ENCODE results near the gene C2.
A peak's percentile ranks its signal among the peaks of the same experiment; 100 is the strongest.
"Not testable (repeated sequence)": the region's sequence is repeated elsewhere in the genome, so short reads cannot be mapped to it uniquely, and the experiment has no call there.

The C2 gene

DNA sequence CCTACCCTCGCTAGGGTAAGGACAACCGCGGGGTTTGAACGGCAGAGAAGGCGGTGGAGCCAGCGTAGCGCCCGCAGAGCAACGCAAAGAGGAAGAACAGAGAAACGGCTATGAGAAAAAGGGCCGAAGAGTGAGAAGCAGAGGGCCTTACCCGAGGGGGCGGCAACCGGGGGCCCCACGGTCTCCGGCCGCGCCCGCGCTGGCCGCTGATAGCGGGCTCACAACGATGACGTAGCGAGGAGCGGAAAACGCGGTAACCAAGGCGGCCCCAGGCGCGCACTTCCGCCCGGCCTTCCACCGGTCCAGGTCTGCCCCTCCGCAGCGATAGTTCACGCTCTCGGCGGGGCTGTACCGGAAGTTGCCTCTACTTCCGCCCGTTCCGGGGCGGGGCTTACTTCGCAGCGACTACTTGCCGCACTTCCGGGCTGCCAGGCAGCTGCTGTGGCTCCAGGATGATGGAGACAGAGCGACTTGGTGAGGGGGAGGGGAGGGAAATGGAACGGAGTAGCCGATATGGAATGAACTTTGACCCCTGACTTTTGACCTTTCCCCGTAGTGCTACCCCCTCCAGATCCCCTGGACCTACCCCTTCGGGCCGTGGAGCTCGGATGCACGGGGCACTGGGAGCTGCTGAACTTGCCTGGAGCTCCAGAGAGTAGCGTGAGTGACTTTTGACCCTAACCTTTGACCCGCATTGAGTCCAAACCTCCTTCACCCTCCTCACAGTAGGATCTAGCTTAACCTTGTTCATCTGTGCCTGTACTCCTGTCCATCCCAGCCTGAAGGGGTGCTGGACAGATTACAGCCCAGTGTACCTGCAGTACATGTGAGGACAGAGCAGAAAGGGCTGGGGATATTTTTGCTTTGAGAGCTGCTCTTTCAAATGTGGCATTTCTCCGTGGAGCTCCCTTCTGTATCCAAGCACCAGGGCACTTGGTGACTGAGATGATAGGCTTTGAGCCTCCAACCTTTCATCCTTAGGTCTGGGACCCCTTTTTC is 31.5 kb downstream of the C2 start, which contains the start of the genes NELFE and SKIC2:
TSS of gene NELFE (minus strand) at position 231 of the 999 bp plus-strand sequence. CDS start 525 bp downstream, outside the sequence.
TSS of gene SKIC2 (plus strand) at position 435 of the 999 bp plus-strand sequence. CDS start at position 453, 18 bp downstream.
- peak; percentile 87 for FAIRE-seq

DNA sequence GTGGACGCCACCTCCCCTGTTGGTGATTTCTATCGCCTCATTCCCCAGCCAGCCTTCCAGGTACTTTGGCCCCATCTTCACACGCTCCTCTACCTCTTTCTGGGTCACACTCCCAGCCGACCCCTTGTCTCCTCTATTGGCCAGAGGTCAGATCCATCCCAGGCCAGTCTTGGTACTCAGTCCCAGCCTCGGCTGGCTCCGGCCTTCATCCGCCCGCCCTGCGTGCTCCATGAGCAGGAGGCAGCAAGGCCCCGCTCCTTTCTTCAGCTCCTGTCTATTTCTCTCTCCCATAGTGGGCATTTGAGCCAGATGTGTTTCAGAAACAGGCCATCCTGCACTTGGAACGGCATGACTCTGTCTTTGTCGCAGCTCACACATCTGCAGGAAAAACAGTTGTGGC is 34.1 kb downstream of the C2 start:
- FAIRE-seq = no peak

DNA sequence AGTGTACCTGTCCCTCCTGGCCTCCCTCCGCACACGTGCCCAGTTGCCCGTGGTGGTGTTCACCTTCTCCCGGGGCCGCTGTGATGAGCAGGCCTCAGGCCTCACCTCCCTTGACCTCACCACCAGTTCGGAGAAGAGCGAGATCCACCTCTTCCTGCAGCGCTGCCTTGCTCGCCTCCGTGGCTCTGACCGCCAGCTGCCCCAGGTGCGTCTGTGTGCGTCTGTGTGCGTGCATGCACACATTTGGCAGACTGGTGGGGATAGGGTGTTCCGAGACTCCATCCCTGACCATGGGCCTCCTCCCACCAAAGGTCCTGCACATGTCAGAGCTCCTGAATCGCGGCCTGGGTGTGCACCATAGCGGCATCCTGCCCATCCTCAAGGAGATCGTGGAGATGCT is 36.4 kb downstream of the C2 start:
- no peak for FAIRE-seq

DNA sequence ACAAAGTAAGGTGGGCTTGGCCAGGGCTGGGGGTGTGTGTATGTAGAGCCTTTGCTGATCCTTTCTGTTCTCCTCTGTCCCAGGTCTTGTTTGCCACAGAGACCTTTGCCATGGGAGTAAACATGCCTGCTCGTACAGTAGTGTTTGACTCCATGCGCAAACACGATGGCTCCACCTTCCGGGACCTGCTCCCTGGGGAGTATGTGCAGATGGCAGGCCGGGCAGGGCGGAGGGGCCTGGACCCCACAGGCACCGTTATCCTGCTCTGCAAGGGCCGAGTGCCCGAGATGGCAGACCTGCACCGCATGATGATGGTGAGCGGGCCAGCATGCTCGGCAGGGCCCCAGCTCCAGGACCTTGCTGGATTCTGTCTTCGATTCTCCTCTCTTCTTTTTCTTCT is 38.2 kb downstream of the C2 start:
- FAIRE-seq = no peak

DNA sequence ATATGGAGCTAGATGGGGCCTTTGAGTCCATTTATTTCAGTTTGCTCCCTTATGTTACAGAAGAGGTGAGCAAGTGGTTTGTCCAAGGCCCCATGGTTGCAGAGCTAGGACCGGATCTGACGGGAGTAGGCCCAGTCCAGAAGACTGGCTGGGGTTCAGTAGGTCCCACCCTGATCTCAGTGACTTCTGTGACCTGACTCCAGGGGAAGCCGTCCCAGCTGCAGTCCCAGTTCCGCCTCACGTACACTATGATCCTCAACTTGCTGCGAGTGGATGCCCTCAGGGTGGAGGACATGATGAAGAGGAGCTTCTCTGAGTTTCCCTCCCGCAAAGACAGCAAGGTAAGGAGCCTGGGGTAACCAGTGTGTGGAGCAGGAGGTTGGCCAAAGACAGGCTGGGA is 39.0 kb downstream of the C2 start:
- FAIRE-seq = no peak

DNA sequence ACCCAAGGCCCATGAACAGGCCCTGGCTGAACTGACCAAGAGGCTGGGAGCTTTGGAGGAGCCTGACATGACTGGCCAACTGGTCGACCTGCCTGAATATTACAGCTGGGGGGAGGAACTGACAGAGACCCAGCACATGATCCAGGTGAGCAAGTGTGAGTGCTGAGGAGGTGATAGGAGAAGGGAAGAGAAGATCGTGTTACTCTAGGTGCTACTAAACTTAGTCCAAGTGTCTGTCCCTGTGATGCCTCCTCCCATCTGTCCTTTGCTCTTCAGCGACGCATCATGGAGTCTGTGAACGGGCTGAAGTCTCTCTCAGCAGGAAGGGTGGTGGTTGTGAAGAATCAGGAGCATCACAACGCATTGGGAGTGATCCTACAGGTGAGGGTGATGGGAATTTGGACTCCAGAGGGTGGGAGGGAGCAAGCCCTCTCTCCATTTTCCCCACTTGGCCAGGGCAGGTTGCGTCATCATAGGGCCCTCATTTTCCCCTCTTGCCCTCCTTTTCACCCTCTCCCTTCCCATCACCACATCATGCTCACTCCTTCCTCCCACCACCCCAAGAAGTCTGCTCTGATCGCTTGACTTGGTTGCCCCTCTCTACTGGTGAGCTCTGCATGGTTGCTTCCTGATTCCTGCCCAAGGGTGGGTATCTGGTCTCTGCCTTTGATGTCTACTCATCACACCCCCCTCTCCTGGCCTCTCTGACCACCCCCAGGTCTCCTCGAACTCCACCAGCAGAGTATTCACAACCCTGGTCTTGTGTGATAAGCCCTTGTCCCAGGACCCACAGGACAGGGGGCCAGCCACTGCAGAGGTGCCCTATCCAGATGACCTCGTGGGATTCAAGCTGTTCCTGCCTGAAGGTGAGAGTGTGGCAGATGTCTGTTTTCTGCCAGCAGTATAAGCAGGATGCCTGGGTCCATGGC is 39.7 kb downstream of the C2 start:
- FAIRE-seq = no peak

DNA sequence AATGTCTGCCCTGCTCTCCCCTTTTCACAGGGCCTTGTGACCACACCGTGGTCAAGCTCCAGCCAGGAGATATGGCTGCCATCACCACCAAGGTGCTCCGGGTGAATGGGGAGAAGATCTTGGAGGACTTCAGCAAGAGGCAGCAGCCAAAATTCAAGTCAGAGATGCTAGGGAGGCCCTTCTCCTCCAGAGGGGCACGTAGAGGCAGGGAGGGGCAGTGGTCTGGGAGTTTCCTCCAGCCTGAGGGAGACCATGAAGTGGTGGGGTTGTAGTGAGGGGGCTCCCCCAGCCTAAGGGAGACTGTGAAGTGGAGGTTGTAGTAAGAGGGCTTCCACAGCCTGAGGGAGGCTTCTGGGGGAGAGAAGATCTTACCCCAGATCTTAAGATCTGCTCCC is 40.4 kb downstream of the C2 start:
- FAIRE-seq = no peak

DNA sequence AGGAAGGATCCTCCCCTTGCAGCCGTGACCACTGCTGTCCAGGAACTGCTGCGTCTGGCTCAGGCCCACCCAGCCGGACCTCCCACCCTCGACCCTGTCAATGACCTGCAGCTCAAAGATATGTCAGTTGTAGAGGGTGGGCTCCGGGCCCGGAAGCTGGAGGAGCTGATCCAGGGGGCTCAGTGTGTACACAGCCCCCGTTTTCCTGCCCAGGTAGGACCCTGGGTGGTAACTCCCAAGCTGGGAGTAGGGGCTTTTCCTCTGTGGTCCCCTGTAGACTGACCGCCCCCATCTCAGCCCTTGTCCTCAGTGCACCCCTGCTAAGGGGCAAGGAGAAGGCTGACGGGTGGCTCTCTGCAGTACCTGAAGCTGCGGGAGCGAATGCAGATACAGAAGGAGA is 40.8 kb downstream of the C2 start:
- no peak for FAIRE-seq

DNA sequence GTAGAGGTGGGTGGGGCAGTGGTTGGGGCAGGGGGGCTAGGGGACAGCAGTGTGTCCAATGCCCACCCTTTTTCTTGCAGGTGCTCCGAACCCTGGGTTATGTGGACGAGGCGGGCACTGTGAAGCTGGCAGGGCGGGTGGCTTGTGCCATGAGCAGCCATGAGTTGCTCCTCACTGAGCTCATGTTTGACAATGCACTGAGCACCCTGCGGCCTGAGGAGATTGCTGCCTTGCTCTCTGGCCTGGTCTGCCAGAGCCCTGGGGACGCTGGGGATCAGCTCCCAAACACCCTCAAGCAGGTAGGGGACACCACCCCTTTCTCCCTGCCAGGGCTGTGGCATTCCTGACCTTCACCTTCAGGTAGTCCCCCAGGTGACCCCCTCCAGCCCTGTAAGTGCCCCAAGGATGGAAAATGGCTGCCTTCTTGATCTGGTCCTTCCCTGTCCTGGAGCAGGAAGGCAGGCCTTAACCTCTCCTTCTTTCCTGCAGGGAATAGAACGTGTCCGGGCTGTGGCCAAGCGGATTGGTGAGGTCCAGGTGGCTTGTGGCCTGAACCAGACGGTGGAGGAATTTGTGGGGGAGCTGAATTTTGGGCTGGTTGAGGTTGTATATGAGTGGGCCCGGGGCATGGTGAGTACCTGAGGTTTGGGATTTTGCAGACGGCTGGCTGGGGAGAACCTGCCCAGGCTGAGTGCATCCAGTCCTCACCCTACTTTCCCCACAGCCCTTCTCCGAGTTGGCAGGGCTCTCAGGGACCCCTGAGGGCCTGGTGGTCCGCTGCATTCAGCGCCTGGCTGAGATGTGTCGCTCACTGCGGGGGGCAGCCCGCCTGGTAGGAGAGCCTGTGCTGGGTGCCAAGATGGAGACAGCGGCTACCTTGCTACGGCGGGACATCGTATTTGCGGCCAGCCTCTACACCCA is 41.5 kb downstream of the C2 start:
- FAIRE-seq = no peak

DNA sequence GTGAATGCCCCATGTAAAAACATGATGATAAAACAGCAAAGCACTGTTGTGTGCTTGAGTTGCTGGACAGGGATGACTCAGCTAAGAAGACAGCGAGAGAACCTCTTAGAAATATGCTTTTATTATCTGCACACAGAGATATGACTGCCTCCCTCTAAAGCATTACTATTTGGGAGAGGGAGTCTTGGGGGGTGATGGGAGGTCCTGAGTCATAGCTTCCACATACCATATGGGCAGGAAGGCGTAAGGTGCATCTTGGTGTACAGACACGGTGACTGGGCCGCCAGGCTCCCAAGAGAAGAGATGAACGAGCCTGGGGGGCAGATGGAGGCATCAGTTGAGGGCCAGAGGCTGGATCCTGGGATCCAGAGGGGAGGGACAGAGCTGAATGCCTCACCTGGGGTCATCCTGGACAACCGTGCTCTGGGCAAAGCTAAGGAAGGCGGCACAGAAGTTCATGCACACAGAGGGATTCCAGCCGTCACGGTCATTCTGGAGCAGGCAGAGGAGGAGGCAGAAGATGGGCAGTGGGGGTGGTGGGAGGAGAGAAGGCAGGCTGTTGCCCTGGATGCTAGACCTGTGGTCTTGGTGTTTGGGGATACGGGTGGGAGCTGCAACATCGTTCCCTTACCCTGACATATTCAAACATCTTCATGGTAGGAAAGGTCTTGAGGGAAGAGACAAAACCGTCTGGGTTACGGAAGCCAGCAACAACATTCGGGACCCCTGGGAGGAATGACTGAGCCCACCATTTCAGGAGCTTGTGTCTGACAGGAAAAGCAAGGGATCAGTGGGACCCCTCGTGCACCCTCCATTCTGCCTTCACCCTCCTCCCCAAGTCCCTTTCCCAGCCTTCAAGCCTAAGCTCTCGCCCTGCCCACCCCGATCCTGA is 42.4 kb downstream of the C2 start:
- no peak for FAIRE-seq

DNA sequence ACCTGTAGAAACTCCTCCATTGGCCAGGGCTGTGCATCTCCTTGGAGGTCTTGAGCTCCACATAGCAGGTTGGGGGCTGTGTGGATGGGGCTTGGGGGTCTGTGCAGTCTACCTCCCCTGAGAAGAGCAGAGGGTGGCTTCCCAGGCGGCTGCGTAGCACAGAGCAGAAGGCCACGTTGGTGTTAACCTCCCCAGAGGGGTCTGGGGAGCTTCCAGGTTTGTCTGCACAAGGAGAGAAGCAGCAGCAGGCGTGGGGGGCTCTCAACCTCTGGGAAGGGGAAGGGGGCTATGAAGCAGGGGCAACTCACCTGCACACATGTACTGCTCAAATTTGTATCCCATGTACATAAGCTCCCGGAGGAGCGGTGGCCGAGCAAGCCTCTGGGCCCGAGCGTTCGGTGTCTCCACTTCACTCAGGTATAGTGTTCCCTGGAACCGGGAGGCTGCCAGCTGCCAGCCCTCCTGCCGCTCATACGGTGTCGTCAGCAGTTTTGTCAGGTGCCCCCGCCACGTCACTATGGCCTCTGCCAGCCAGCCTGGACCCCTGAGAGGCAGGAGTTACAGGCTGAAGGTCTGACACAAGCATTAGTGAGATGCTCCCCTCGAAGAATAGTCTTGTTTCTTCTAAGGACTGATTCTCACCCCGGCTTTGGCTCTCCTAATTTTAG is 43.2 kb downstream of the C2 start:
- no peak for FAIRE-seq

DNA sequence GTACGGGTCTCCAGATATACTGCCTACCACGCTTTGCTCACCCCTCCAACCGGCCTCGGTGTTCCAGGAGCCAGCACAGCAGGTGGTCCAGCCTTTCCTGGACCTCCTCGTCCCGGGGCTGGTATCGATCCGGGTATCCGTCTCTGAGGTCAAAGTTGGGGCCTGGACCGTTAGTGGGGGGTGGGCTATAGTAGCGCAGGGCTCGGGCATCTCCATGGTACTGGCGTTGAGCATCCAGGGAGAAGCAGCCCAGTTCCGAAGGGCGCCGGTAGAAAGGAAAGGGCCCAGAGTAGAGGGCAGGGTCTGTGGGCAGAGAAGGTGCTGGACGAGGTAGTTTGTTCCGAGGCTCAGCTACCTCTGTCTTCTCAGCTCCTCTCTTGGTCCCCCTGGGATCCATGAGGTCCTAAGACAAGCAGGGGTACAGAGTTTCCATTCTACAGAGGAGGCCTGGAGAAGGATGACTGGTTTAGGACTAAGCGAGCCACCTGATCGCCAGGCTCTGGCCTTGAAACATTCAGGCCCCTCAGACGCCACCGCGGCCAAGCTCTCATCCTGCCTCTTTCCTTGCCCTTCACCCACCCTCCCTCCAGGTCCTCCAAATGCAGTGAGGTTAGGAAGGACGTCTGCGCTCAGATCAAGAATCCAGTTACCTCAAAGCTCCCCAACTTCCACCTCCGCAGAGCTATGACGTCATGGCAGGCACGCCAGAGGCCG is 43.9 kb downstream of the C2 start:
- FAIRE-seq = no peak

DNA sequence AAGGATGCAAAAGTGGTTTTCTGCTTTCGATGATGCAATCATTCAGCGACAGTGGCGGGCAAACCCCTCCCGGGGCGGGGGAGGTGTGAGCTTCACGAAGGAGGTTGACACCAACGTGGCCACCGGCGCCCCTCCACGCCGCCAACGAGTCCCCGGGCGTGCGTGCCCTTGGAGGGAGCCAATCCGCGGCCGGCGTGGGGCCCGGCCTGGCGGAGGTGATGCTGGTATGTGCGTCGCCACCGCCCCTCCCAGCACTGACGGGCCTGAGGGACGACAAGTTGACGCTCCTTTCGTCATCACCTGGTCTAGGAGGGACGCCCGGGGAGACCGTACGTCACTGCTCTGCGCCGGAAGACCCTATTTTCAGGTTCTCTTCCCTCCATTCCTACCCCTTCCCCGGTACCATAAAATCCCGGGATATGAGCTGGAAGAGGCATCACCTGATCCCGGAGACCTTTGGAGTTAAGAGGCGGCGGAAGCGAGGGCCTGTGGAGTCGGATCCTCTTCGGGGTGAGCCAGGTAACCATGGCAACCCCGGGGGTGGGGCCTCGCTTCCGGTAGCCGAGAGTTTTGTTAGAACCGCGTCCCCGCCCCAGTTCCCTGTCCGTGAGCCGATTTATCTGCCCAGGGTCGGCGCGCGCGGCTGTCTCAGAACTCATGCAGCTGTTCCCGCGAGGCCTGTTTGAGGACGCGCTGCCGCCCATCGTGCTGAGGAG is 44.6 kb downstream of the C2 start, which contains the start of gene DXO:
TSS of gene DXO (minus strand) at position 146 of the 716 bp plus-strand sequence. CDS start 463 bp downstream, outside the sequence.
- peak; percentile 12 for FAIRE-seq

DNA sequence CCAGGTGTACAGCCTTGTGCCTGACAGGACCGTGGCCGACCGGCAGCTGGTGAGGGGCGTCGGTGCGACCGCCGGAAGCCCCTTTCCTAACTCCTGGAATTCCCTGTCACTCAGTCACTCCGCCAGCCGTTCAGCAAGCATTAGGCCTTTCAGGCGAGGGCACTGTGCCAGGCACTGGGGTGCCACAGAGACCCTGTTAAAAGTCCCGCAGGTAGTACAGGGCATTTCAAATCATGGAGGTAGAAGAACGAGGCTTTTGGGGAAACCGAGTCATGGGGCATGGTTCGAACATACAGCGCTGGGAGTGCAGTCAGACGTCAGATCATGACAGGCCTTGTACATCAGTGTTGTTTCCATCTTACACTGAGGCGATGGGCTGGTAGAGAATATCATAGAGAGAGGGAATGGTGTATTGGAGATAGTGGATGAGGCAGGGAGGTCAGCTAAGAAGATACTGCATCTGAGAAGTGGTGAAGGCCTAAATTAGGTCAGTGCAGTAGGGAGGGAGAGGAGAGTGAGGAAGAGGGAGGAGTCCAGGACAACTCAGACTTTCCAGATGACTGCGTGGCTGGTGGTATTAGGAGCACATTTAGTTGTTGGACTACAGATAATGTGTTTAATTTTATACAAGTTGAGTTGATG is 45.3 kb downstream of the C2 start:
- FAIRE-seq = no peak

DNA sequence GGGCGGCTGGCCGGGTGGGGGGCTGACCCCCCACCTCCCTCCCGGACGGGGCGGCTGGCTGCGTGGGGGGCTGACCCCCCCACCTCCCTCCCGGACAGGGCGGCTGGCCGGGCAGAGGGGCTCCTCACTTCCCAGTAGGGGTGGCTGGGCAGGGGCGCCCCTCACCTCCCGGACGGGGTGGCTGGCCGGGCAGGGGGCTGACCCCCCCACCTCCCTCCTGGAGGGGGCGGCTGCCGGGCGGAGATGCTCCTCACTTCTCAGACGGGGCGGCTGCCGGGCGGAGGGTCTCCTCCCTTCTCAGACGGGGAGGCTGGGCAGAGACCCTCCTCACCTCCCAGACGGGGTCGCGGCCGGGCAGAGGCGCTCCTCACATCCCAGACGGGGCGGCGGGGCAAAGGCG is 48.5 kb downstream of the C2 start:
- FAIRE-seq = not testable (repeated sequence)

DNA sequence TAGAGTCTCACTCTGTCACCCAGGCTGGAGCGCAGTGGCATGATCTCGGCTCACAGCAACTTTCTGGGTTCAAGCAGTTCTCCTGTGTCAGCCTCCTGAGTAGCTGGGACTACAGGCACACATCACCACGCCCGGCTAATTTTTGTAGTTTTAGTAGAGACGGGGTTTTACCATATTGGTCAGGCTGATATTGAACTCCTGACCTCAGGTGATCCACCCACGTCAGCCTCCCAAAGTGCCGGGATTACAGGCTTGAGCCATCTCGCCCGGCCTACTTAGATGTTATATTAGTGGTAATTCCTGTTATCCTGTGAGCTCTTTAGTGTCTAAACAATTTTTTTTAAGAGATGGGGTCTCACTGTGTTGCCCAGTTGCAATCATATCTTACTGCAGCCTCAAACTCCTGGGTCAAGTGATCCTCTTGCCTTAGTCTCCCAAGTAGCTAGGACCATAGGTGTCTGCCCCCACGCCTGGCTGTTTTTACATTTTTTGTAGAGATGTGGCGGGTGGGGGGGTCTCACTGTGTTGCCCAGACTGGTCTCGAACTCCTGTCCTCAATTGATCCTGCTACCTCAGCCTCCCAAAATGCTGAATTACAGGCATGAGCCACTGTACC is 50.4 kb downstream of the C2 start:
- no peak for FAIRE-seq

DNA sequence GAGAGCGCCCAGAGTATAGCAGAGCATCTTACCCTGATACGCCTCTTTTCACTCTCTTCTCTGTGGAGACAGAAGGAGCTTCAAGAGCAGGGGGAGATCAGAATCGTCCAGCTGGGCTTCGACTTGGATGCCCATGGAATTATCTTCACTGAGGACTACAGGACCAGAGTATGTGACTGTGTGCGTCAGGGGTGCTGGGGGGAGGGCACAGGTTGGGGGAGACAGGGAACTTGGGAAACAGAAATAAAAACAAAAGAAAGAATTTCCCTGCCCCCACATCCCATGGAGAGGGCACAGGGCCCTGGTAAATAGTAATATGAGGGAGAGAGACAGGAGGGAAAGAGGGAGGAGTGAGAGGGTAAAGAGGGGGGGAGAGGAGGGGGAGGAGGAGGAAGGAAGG is 51.3 kb downstream of the C2 start:
- FAIRE-seq = no peak
